HL-60/S4 treated with phorbol 12-myristate 13-acetate at 8.2 ng/mL for 4 days and 3 days (cell line): Measurements from ENCODE around the gene CFAP77.

Source experiments
- in situ Hi-C: fragments of 300-500 bp; cut with MboI; formaldehyde crosslinking; loops from 2 replicates; pipeline ENCODE4 v1.15.0; 2022; ENCODE audit warnings: low sequenced_read_pairs

Gene CFAP77

GRCh38 chr9:132590318-132591182 lies 180.5 kb downstream of the CFAP77 start:
- in situ Hi-C loops: no loop called here

DNA sequence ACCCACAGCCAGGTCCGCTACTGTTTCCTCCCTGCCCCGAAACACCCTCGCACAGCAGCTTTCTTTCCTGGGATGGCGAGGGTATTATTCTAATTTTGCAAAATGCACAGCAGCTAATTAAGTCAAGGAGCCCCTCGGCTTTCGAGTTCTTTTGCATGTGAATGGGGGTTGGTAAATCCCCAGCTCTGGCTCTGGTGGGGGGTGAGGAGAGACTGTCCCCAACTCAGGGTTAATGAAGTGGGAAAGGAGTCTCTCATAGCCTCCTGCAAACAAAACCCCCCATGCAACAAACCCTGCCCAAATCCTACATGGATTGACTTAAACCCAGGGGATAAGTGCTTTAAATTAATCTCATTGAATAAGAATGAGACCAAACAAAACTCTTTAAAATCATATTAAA lies 181.2 kb downstream of the CFAP77 start:
- in situ Hi-C loops: no loop called here

DNA sequence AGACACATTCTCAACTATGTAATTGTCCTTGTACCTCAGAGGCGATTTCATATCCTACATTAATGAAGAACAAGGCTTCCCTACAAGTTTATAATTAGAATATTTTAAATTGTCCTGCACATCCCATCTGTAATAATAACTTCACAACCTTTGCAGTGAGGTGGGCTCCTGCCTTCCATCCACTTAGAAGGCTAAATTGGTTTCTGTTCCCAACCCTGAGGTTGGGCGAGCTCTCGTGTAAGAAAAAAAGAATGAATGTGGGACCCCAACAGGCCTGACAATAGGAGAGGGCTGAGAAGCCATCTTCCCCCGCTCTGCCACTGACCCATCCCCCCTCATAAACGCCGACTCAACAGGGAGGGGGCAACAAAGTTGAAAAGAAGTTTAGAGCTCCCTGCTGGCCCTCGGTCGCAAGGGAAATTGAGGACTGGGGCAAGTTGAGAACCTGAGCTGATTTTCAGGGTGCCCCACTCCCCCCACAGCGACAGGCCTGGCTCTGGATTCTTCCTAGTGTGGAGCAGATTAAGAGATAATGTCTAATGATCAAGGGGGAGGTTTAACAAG lies 181.8 kb downstream of the CFAP77 start:
- in situ Hi-C loops: no loop called here

DNA sequence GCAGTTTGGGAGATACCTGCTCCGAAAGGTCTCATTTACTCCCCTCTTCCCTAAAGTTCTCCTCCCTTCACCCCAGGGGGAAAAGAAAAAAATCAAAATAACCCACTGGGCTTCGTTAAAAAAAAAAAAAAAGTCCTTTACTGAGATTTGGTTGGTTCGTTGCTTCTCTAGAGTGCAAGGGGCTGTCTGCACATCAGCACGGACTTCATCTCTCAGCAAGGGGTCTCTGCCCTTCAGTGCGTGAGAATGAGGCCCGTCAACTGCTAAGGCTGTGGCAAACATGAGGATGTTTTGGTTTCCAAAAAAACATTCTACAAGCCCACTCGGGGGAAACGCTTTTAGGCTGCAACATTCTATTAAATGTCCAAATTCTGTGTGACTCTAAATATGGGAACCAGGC lies 182.4 kb downstream of the CFAP77 start:
- in situ Hi-C loops: no loop called here

GRCh38 chr9:132594412-132594811 lies 184.4 kb downstream of the CFAP77 start:
- in situ Hi-C loops: no loop called here

GRCh38 chr9:132595319-132595718 lies 185.3 kb downstream of the CFAP77 start:
- in situ Hi-C loops: no loop called here

- in situ Hi-C loops: no loop called here
Measured at GRCh38 chr9:132596200-132596599, 186.2 kb downstream of the CFAP77 start.

DNA sequence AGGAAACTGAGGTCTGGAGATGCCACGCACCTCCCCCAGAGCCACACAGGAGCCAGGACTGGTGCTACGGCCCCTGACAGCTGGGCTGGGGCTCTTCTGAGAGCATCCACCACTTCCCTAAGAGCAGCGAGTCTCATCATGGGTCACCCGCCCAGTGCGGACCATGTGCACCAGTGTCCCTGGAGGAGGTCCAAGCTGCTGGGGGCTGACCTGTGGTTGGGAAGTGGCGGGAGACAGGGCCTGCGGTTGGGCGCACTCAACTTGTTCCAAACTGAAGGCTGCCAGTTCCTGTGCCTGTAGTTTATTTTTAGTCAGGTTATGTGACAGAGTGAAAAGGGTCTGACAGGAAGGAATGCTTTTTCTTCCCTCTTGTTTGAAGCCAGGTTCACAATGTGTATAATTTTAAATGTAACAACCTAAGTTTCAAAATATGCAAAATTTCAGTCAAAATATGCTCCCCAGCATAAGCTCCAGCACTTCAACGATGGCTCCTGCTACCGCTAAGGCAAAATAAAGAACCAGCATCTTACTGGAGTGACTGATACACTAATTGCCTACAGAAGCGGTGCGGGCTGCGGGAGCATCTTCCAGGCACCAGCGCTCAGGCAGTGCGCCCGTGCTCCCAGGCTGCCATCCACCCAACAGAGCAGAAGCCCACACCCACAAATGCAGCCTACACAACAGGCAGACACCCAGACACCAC lies 187.2 kb downstream of the CFAP77 start:
- in situ Hi-C loops: no loop called here

DNA sequence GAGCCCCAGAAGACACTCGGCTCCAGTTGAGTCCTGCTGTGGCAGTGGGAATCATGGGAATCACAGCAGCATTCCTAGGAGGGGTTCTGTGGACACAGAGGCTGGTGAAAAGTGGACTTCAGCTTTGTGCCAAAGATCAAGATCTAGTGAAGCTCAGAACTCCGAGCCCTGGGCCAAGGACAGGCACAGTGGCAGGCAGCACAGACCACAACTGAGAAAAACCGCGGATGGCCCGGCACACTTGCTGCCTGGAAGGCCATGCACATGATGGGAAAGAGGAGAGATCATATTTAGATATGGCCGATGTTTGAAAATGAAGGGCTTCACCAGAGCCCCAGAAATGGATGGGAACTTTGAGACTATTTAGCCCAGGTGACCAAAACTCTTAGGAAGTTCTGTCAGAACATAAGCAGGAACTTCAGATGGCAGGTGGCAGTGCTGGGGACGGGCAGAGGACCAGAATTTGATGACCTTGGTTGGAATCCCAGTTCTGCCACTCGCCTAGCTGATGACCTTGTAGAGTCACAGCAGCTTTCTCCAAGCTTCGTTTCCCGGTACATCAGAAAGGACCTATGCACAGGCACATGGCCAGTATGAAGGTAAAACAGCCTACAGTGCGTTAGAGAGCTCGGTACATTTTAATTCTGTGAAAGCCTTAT lies 190.4 kb downstream of the CFAP77 start:
- in situ Hi-C loops: no loop called here

- in situ Hi-C loops: no loop called here
Measured at GRCh38 chr9:132602207-132602606, 192.2 kb downstream of the CFAP77 start.

- in situ Hi-C loops: no loop called here
Measured at GRCh38 chr9:132605387-132605786, 195.4 kb downstream of the CFAP77 start.

GRCh38 chr9:132606066-132606465 lies 196.1 kb downstream of the CFAP77 start:
- in situ Hi-C loops: no loop called here

DNA sequence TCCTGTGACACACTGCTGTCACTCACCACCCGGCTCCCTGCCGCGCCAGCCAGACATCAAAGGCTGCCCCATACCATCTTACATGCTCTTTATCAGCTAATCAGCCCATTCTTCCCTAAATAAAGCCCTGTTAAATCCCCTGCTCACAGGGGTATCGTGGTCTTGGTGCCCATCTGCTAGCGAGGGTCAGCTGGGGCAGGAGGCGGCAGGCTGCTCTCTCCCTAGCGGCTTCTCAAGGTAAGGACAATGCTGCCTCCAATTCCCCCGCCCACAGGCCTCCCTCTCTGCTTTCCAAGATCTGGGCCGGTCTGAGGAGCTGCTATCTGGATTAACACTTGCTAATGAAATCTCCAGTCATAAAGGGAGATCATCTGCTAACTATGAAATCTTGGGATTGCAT lies 199.2 kb downstream of the CFAP77 start:
- in situ Hi-C loops: no loop called here

GRCh38 chr9:132609829-132610228 lies 199.8 kb downstream of the CFAP77 start:
- in situ Hi-C loops: no loop called here

- in situ Hi-C loops: no loop called here
Measured at GRCh38 chr9:132610661-132611060, 200.7 kb downstream of the CFAP77 start.

GRCh38 chr9:132614324-132614723 lies 204.3 kb downstream of the CFAP77 start:
- in situ Hi-C loops: no loop called here

DNA sequence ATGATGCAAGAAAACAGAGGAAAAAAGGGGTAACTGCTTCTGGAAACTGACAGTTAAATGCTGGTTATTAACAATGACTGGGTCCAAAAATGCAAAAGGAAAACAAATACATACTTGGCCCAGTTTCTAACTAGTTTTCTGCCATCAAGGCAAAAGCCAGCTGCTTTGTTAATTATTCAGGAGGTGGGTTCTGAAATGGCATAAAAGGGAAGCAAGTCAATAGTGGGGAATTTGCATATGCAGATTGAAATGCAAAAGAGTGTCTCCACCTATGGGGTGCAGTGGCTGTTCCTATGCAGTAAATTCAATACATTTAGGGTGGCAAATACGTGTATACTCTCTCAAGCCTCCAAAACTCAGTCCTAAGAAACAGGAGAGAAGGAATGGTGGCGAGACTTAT lies 205.8 kb downstream of the CFAP77 start:
- in situ Hi-C loops: no loop called here

GRCh38 chr9:132616725-132617124 lies 206.7 kb downstream of the CFAP77 start:
- in situ Hi-C loops: no loop called here

- in situ Hi-C loops: no loop called here
Measured at GRCh38 chr9:132622159-132622558, 212.1 kb downstream of the CFAP77 start.
